GM12892 (cell line): ENCODE measurements around the gene TFPT.

ENCODE experiments used
- POLR2A ChIP-seq: IDR thresholded peaks from 2 replicates; pipeline ENCODE4 v1.6.1; 2011; ENCODE audit warnings: low read depth, low read length, control low read depth
- POLR2AphosphoS5 ChIP-seq: IDR thresholded peaks from 2 replicates; pipeline ENCODE4 v1.6.1; 2011; ENCODE audit warnings: low read depth, low read length, control low read depth
- TAF1 ChIP-seq: IDR thresholded peaks from 2 replicates; pipeline ENCODE4 v1.6.1; 2011; ENCODE audit warnings: low read depth, mild to moderate bottlenecking, control low read depth, low read length, borderline replicate concordance

GRCh38 chr19:54074851-54075250 lies 40.6 kb downstream of the TFPT start:
- TF ChIP-seq POLR2A: no peak
- no peak for TF ChIP-seq POLR2AphosphoS5
- TF ChIP-seq TAF1: no peak
